Smooth muscle cell (in vitro differentiated cells): Measurements from ENCODE around the gene EDRF1. TPM values are rescaled to one million over a fixed set of nuclear protein-coding genes. Genes with fewer than 3 reads are reported as not detected.

Source experiments
- DNase-seq: peaks from one replicate; lab custom pipeline; 2025; ENCODE audit not compliant: unreplicated experiment; lab: John Stamatoyannopoulos, UW
- H2AFZ ChIP-seq: fragments of 200-600 bp; sonication (generic); 2 replicates; pipeline ENCODE4 v1.6.0; 2016; ENCODE audit warnings: antibody characterized with exemption, low read depth, mild to moderate bottlenecking
- H3F3A ChIP-seq: fragments of 200-600 bp; sonication (generic); 2 replicates; pipeline ENCODE4 v1.6.0; 2017; ENCODE audit warnings: antibody characterized with exemption, low read depth
- H3K27ac ChIP-seq: fragments of 200-600 bp; sonication (generic); 2 replicates; pipeline ENCODE4 v1.5.1; 2016; ENCODE audit warnings: low read depth, mild to moderate bottlenecking
- H3K27me3 ChIP-seq: fragments of 200-600 bp; sonication (generic); 2 replicates; pipeline ENCODE4 v1.6.1; 2016; ENCODE audit warnings: low read depth, mild to moderate bottlenecking
- H3K36me3 ChIP-seq: fragments of 200-600 bp; sonication (generic); 2 replicates; pipeline ENCODE4 v1.5.1; 2016; ENCODE audit warnings: low read depth
- H3K4me1 ChIP-seq: fragments of 200-600 bp; sonication (generic); 2 replicates; pipeline ENCODE4 v1.5.1; 2016; ENCODE audit warnings: low read depth
- H3K4me2 ChIP-seq: fragments of 200-600 bp; sonication (generic); 2 replicates; pipeline ENCODE4 v1.6.0; 2016; ENCODE audit warnings: mild to moderate bottlenecking
- H3K4me3 ChIP-seq: fragments of 200-600 bp; sonication (generic); 2 replicates; pipeline ENCODE4 v1.5.1; 2016; ENCODE audit warnings: mild to moderate bottlenecking
- H3K79me2 ChIP-seq: fragments of 200-600 bp; sonication (generic); 2 replicates; pipeline ENCODE4 v1.6.0; 2016; ENCODE audit warnings: low read depth, mild to moderate bottlenecking
- H3K9ac ChIP-seq: fragments of 200-600 bp; sonication (generic); 2 replicates; pipeline ENCODE4 v1.6.0; 2016; ENCODE audit warnings: low read depth
- H3K9me3 ChIP-seq: fragments of 200-600 bp; sonication (generic); replicated peaks from 2 replicates; pipeline ENCODE4 v1.5.1; 2016; ENCODE audit warnings: low read depth
- H4K20me1 ChIP-seq: fragments of 200-600 bp; sonication (generic); 2 replicates; pipeline ENCODE4 v1.6.0; 2016; ENCODE audit warnings: low read depth
- WGBS: methylation state at CpG from one replicate; pipeline ENCODE4 v1.1.7; 2016; ENCODE audit warnings: low lambda C conversion rate; 5-methylcytosine and 5-hydroxymethylcytosine counted together
- polyA plus RNA-seq: library from polyadenylated mRNA; unstranded; fragments of >200 nt; fragmentation: Nextera tagmentation; extraction: Ambion mirVana; gene quantifications from 2 replicates; pipeline ENCODE4 v1.2.1, GENCODE V29; 2016
- total RNA-seq: library from RNA; depleted of rRNA; stranded (reverse); fragments of >200 nt; gene quantifications from 2 replicates; pipeline ENCODE4 v1.2.3, GENCODE V29; 2014
- TF ChIP-seq, protein P1 (sequence below): fragments of 200-600 bp; sonication (generic); IDR thresholded peaks from 2 replicates; pipeline ENCODE4 v1.5.1; 2017; ENCODE audit warnings: borderline replicate concordance, mild to moderate bottlenecking, antibody characterized with exemption; ENCODE audit not compliant: insufficient read depth, poor library complexity, severe bottlenecking

The EDRF1 gene
- total and polyA plus RNA-seq, 2 experiments from 2014 or later = 8.5 to 22.0 TPM

DNA sequence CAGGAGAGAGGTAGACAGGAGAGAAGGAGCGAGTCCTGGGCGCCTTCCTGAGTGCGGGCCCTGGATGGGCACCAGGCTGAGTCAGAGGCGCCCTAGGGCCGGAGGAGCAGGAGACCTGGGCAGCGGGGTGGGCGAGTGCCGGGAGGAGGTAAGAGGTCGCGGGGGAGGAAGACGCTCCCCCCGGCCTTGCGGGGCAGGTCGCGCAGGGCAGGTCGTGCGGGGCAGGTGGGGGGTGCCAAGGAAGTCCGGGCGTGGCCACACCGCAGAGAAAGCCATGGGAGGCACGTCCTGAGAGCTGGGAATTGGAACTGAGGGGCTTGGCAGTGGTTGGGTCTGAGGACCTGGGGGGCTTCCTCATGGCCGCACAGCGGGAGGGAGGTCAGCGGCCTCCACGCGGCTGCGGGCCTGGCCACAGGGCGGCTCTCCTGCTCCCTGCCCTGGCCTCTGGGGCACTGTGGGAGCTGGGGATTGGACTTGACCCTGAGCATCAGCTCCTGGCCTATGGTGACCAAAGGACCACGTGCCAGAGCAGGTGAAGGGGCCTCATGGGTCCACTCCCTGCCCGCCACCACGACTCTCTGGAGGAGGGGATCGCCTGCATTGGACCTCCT, 55.2 kb downstream of the EDRF1 start:
- no peak for DNase-seq
- Histone ChIP-seq H3K9ac (no peak overlapping the region), H3K27me3 (no peaks in the 10 kb centered on the region), H3F3A (no peaks in the 10 kb centered on the region), H3K79me2 (no peaks in the 10 kb centered on the region), H4K20me1 (no peaks in the 10 kb centered on the region), H3K36me3 (no peaks in the 10 kb centered on the region), H3K4me2 (no peak overlapping the region), H2AFZ (no peak overlapping the region), H3K4me1 (no peaks in the 10 kb centered on the region), H3K4me3 (no peak overlapping the region), H3K9me3 (no peaks in the 10 kb centered on the region), H3K27ac (no peak overlapping the region)
- 93% methylated on average over 14 of the region's 32 CpGs for WGBS
- TF ChIP-seq, protein P1, sequence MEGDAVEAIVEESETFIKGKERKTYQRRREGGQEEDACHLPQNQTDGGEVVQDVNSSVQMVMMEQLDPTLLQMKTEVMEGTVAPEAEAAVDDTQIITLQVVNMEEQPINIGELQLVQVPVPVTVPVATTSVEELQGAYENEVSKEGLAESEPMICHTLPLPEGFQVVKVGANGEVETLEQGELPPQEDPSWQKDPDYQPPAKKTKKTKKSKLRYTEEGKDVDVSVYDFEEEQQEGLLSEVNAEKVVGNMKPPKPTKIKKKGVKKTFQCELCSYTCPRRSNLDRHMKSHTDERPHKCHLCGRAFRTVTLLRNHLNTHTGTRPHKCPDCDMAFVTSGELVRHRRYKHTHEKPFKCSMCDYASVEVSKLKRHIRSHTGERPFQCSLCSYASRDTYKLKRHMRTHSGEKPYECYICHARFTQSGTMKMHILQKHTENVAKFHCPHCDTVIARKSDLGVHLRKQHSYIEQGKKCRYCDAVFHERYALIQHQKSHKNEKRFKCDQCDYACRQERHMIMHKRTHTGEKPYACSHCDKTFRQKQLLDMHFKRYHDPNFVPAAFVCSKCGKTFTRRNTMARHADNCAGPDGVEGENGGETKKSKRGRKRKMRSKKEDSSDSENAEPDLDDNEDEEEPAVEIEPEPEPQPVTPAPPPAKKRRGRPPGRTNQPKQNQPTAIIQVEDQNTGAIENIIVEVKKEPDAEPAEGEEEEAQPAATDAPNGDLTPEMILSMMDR = no peak

DNA sequence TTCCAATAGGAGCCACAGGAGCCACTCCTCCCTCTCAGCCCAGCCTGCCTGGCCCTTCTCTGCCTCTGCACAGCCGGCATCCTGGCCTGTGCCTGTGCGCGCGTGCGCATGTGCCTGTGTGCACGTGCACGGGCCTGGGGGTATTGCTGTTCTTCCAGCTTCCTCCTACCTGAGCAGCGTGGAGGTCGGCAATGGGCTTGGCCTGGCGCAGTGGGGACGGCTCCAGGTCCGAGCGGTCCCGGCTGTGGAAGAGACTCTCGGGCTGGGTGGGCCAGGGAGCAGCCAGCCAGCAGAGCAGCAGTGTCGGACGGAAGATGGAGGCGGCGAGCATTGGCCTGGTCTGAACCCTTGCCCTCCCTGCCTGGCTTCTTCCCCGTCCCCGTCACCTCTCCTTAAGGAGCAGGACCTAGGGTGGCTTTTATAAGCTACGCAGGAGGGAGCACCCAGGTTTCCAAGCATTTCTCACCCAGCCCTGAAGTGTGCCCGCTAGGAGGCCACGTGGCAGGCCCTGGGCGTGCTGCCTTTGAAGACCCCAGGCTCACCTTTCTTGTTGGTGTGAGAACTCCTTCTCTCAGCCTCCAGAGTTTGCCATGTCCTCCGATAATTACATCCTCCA, 56.1 kb downstream of the EDRF1 start, which contains the start of gene MMP21:
TSS of gene MMP21 (minus strand) at position 331 of the 616 bp plus-strand sequence. CDS start at position 331, 0 bp downstream.
- Histone ChIP-seq H3K79me2 (no peaks in the 10 kb centered on the region), H4K20me1 (no peaks in the 10 kb centered on the region), H2AFZ (no peak within 1 kb of the TSS), H3K4me1 (no peaks in the 10 kb centered on the region), H3F3A (no peaks in the 10 kb centered on the region), H3K27me3 (no peaks in the 10 kb centered on the region), H3K9me3 (no peaks in the 10 kb centered on the region), H3K4me3 (no peak within 1 kb of the TSS), H3K27ac (no peak within 1 kb of the TSS), H3K4me2 (no peak within 1 kb of the TSS), H3K36me3 (no peaks in the 10 kb centered on the region), H3K9ac (no peak within 1 kb of the TSS)
- 97% methylated on average over 26 of the region's 26 CpGs for WGBS
- TF ChIP-seq, protein P1 = no peak
- no peak for DNase-seq

DNA sequence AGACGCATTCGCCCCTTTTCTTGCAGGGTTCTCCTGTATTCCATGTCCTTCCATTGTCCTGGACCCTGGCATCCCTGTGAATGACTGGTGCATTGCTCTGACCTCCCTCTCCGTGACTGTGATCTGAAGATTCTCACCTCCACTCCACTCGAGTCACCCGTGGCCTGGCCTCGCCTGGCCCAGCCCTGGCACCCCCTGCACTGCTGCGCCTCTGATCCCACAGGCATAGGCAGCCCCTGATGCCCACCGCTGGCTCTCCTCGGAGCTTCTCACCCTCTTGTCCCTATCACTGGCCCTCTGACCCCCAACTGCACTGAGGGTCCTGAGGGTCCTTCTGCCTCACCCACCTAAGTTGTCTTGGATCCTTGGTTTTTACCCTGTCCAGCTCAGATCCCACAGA, 58.3 kb downstream of the EDRF1 start:
- Histone ChIP-seq H3K27me3 (no peaks in the 10 kb centered on the region), H3F3A (no peaks in the 10 kb centered on the region), H2AFZ (no peak overlapping the region), H3K36me3 (no peaks in the 10 kb centered on the region), H3K4me1 (no peaks in the 10 kb centered on the region), H3K9me3 (no peaks in the 10 kb centered on the region), H3K79me2 (no peaks in the 10 kb centered on the region), H3K27ac (no peak overlapping the region), H4K20me1 (no peaks in the 10 kb centered on the region), H3K4me2 (no peak overlapping the region), H3K9ac (no peak overlapping the region), H3K4me3 (no peak overlapping the region)
- WGBS = 91% methylated on average over 9 of the region's 9 CpGs
- TF ChIP-seq, protein P1 = no peak
- DNase-seq = no peak
